GM19193 (cell line): ENCODE data around the gene EHD1.

Source experiments
- POLR2A ChIP-seq: IDR thresholded peaks from 4 replicates; pipeline ENCODE4 v1.6.1; 2011; ENCODE audit not compliant: insufficient read depth, insufficient read length; ENCODE audit errors: extremely low read depth

EHD1 gene

DNA sequence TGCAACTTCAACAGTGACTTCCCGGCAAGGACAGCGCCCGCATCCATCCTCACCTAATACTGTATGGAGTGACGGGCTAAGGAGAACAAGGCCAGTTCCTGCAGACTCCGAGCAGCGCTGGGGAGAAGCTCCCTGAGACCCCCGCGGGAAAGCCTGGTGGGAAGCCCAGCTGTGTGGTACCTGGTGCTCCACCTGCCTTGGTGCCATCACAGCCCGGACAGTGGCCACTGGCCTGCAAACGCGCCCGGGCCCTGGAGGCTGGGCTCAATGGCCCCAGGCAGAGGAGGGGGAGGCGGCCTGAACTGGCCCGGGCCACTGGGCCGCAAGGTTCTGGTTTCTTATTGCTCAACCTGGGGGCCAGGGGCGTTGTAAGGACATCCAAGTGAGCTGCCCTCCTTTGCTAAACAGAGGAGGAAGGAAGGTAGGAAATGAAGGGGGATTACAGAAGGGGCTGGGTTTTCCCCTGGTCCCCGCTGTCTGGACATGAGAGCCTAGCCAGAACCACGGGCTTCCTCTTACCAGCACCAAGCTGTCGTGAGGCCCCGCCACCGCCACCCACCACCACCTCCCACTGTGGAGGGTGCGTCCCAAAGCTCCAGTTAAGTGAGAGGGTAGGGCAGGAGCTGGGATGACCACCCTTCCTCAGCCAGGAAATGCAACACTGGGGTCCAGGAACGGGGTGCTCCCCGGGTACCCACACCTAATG, 25.5 kb downstream of the EHD1 start:
- peak; percentile 4 for TF ChIP-seq POLR2A

DNA sequence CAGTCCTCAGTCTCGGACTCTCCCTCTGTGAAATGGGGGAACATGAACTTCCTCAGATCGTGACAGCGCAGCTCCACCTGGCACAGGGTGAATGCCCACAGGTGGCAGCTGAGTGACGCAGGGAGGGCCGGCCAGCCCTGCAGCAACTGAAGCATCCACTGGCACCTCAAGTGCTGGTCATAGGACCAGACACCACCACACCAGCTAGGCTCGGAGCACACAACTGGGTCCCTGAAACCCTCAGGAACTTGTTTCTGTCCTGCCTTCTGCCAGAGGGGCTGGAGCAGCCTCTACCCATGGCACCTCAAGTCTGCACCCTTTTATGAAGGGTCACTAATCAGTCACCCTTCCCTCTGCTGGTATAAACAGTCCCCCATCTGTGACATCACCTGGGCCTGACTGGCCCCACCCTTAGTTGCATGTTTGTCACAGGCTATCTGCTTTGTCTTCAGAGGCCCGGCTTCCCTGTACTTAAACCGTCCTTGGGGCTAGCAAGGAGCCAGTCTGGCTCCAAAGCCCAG, 26.5 kb downstream of the EHD1 start:
- peak; percentile 49 for TF ChIP-seq POLR2A

DNA sequence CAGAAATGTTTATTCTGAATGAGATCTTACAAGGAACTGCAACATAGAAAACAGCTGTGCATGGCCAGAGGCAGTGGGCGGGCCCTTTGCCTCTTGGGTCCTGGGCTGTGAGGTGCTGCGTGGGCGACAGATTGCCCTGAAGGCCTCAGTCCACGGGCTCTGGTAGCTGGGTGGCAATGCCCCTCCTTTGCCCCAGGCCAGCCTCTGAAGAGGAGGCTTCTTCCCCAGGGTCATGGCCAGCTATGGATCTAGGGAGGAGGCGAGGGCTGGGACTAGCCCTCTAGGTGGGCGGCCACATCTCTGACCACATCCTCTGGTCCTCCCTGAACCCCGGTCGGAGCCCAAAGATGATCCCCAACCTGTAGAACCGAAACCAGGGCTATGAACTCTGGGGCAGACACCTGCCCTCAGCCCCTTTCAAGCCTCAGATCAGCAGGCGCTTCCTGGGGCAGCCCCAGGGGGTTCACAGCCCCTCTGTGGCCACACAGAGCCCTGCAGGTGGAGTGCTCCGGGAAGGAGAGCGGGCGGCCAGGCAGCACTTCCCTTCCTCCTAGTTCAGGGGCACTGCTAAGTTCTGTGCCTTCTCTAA, 27.3 kb downstream of the EHD1 start:
- TF ChIP-seq POLR2A = peak; percentile 36

DNA sequence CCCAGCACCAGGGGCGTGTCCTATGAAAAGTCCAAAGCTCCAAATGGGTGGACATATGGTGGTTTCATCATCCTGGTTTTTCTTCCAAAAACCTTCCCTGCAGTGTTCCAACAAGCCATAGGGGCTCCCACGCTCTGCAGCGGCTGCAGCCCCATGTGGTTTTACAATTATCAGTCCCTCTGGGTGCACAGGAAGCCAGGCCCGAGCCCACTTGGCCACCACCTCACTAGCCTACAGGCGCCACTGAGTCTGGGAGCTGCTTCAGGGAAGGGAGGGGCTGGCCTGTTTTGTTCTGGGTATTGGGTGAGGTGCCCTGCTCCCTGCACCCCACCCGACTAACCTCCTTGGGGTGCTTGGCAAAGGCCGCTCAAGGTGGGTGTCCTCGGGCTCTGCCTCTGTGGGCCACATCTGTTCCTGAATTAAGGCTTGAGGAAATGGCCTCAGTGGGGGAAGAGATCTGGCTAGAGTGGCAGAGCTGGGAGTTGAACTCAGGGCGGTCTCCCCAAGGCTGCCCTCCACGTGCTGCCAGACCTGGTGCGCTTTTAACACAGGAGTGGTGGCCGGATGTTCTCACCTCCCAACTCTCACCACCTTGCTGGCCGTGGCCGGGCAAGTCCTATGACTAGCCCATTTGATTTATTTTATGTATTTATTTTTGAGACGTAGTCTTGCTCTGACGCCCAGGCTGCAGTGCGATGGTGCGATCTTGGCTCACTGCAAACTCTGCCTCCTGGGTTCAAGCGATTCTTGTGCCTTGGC, 28.6 kb downstream of the EHD1 start:
- no peak for TF ChIP-seq POLR2A

DNA sequence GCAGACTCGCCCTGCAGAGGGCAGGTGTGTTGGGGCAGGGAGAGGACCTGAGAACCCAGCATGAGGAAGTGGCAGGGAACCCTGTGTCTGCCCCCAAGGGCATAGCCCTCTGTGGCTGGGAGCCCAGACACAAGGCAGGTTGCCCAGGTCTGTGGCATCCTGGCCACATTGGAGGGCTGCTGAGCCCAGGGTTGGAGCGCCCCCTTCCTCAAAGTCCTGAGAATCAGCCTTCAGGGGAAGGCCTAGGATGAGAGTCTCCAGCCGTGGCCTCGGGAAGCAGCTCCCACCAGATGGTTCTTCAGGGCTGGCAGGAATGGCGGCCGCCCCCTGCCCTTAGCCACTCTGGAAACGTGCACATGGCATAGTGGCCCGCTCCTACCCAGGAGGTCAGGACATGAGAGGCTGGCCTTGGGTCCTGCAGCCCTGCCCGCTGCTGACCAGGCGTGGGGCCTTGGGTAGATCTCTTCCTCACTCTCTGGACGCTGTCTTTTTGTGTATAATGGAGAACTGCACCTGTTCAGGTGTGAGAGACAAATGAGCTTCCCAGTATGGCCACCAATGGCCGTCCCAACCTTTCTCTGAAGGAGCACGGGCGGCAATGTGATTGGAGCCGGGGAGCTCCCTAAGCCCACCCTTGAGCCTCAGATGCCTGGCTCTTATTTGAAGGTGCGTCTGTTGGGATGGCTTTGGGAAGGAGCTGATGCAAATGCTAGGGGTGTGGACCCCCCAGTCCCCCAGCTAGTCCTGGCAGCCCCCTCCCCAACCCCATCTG, 29.4 kb downstream of the EHD1 start:
- TF ChIP-seq POLR2A = no peak

DNA sequence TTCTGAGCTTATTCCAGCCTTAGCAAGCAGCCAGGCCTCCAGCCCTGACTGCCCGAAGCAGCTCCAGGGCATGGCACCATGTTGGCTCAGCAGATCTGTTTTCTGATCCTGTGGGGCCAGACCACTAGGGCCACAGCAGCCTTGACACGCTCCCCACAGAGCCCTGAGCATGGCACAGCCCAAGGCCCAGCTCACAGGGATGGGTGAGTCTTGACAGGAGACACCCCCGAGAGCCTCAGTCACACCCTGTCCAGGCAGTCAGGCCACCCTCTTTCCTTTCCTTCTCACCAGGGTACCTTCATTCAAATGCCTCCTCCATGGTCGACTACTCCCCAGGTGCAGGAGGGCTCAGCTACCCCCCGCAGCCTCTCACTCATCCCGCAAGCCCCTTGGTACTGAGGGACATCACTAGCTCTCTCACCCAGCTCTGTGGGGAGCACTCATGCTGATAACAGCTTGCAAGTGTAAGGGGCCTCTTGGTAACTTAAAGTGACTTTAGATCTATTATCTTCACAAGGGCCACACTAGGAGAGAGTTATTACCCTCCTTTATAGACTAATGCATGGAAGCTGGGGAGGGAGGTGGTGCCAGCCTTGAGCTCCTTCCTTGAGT, 30.1 kb downstream of the EHD1 start:
- no peak for TF ChIP-seq POLR2A

DNA sequence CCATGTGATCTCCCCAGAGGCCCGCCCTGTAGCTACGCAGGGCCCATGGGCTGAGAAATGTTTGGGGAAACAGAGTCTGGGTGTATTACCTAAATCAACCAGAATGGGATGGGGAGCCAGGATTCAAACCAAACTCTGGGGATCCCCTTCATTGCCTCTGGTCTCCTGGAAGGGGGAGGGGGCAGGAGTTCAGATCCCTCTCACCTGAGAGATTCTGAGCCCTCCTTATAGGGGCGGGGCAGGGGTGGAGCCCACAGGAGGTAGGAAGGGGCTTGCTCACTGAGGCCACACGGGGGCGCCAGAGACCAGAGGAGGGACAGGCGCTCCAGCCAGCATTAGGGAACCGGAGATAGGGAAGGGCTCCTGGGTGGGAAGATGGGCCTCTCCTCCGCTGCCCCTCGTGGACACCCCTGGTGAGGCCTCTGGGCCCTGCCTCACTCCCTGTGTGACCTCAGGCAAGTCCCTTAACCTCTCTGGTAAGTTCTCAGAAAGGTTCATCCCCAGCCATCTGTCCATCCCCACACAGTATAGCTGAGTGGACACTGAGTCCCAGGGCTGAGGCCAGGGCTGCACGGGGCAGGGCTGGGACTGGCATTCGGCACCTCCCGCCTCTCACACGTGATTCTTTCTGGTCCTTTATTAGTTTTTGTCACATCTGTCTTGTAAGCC, 31.3 kb downstream of the EHD1 start:
- TF ChIP-seq POLR2A = no peak

DNA sequence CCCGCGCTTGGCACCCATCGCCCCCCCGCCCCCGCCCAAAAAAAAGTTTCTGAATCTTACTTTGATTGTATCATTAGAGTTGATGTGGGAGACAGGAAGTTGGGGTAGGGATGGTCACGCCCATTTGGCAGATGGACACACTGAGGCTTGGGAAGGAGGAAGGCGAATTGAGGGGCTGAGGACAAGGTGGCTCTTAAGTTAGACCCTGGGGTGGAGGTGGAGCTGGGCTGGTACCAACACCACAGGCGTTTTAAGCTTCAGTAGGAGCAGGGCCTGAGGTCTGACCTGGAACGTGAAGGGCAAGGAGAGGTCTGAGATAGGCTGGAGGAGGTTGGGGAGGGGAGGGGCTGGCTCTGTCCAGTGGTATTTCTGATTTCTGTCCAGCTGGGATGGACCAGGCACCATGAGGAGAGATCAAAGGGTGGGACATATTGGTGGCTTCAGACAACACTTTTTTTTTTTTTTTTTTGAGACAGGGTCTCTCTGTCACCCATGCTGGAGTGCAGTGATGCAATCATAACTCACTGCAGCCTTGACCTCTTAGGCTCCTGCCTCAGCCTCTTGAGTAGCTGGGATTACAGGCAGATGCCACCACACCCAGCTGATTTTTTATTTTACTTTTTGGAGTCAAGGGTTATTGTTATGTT, 33.2 kb downstream of the EHD1 start:
- no peak for TF ChIP-seq POLR2A

DNA sequence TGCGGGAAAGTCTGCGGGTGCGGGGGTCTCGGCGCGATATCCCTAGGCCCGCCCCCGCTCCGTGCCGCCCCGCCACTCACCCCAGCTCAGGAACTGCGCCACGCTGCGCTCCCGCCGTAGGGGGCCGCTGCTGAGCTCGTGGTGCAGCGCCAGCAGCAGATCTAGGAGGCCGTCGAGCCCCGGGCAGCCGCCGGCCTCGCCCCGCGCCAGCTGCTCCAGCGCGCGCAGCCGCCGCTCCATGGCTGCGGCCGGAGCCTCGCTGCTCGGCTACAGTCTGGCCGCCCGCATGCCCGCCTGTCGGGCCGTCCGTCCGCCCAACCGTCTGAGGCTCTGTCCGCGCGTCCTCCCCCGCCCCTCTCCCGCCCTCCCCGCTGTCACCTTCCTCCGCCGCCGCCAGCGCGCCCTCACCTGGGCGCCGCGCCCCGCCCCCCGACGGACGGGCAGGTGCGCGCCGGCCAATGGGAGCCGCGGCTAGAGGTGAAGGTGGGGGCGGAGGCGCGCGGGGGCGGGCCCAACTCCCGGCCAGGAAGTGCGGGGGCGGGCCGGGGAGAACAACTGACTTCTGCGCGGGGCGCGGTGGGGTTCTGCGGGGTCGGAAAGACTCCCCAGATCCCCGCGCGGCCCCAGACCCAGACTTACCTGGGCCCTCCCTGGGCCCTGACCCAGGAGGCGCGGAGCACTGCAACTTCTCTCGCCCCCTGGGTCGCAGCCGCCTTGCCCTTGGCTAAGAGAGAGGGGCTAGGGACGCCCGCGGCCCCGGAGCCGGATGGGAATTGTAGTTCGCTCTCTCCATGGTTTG, 33.9 kb downstream of the EHD1 start, which contains the start of gene CDC42BPG:
TSS of gene CDC42BPG (minus strand) at position 324 of the 799 bp plus-strand sequence. CDS start at position 240, 84 bp downstream.
- TF ChIP-seq POLR2A = no peak

DNA sequence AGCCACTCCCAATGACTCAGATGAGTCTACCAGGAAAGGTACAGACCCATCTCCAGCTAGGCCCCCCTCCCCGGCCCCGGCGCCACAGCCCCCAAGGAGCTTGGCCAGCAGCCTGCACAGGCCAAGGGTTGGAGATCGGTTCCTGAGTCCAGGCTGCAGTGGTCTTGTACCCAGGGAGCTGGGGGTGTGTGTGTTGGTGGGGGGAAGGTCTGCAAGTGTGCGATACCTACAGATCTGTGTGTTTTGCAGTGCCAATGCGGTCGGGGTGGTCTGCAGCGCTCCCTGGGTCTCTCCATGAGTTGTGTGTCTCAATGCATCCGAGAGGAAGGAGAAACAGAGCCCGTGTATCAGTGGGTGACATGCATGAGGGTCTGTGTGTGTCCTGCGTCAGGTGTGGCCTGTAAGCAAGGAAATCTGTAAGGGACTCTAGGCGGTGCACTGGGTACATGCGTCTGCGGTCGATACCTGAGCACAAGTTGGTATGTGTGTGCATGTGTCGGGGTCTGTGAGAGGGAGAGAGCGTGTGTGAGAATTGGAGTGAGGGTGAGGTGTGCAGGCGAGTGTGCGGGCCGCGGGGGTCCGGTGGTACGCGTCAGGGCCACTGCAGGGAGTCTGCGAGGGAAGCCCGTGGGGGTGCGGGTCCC, 34.6 kb downstream of the EHD1 start:
- TF ChIP-seq POLR2A = no peak

DNA sequence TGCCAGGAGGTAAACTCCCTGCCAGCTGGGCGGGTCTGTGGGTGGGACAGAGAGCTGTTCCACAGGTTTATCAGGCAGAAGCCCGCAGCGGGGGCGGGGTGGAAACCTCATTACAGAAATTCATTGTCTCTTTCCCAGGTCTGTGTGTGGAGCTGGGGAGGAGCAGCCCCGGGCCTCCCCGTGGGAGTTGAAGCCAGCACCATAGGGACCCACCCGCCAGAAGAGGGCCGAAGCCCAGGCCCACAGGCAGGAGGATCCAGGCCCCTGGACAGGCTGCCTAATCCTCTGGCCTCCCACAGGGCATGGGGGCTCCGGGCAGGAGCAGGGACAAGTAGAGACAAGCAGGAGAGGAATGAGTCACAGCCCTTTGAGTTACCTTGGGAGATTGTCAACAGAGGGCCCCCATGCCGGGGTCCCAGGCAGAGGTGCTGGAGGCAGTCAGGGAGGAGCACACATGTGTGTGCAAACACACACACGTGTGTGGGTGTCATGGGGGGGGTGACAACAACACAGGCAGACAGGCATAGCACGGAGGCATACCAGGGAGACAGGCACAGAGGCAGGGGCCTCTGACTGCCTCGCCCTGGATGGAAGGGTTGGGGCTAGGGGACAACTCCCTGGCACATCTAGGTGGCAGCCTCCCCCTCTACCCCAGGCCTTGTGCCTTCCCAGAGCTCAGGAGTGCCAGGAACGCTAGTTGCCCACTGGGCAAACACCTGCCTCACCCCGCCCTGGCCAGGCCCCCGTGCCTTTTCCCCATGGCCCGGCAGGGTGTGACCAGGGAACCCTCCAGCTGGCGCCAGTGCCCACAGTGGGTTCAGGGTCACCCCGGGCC, 35.4 kb downstream of the EHD1 start:
- TF ChIP-seq POLR2A = no peak
